BJ (cell line): ENCODE data around the gene INTS7. TPM values are rescaled to one million over a fixed set of nuclear protein-coding genes. Genes with fewer than 3 reads are reported as not detected.
"Not testable (repeated sequence)": the region's sequence is repeated elsewhere in the genome, so short reads cannot be mapped to it uniquely, and the experiment has no call there.

Experiments used
- CTCF ChIA-PET: fragments of 350-600 bp; formaldehyde crosslinking; extraction: SDS; loops from one replicate; lab custom pipeline; 2021; ENCODE audit warnings: antibody characterized with exemption, inconsistent platforms; lab: Yijun Ruan, JAX
- POLR2A ChIA-PET: fragments of 300-600 bp; sonication (Branson Sonifier 250); formaldehyde crosslinking; extraction: SDS; loops from one replicate; lab custom pipeline; 2021; ENCODE audit warnings: antibody characterized with exemption; lab: Charles Lee
- DNase-seq: peaks from one replicate; pipeline ENCODE4 v3.0.0-alpha.2; 2011; ENCODE audit warnings: low read depth
- H3K27me3 ChIP-seq: 2 replicates; pipeline ENCODE4 v1.6.0; 2011; ENCODE audit warnings: low read length; ENCODE audit not compliant: control insufficient read depth, insufficient read depth
- H3K36me3 ChIP-seq: 2 replicates; pipeline ENCODE4 v1.5.1; 2011; ENCODE audit warnings: low read length; ENCODE audit not compliant: control insufficient read depth, insufficient read depth
- H3K4me3 ChIP-seq: 2 replicates; pipeline ENCODE4 v1.5.1; 2011; ENCODE audit warnings: low read depth, mild to moderate bottlenecking, control low read depth, low read length
- CTCF ChIP-seq: IDR thresholded peaks from 2 replicates; pipeline ENCODE4 v1.5.1; 2011; ENCODE audit warnings: low read depth, mild to moderate bottlenecking, control low read depth, inconsistent platforms, low read length, moderate library complexity; ENCODE audit not compliant: insufficient read depth
- polyA plus RNA-seq: library from polyadenylated mRNA; depleted of rRNA; stranded (reverse); fragments of >200 nt; gene quantifications from 2 replicates; pipeline ENCODE4 v1.2.3, GENCODE V29; 2011

The INTS7 gene
- polyA plus RNA-seq, 1 experiment: 11.6 TPM

- TF ChIP-seq CTCF: no peak
- no peaks in the 10 kb centered on the region for H3K36me3 ChIP-seq
- ChIA-PET POLR2A (no interaction called here), CTCF (interaction anchor here (0.6 to 1.3 kb wide), 3 partner anchors 7 to 164 kb away, joined by 3 read pairs; no protein-coding TSS in a partner anchor)
- DNase-seq: no peak
- H3K27me3 ChIP-seq: peaks cover 3% of the 10 kb centered on the region; the same call in 1 of the 2 replicates
- H3K4me3 ChIP-seq: no peak overlapping the region
Measured at GRCh38 chr1:211920602-211921226, 114.6 kb downstream of the INTS7 start.

GRCh38 chr1:211920141-211920572 is 115.2 kb downstream of the INTS7 start:
- POLR2A ChIA-PET: no interaction called here
- H3K27me3 ChIP-seq: peaks cover 4% of the 10 kb centered on the region; the same call in 1 of the 2 replicates
- H3K36me3 ChIP-seq: no peaks in the 10 kb centered on the region
- H3K4me3 ChIP-seq: no peak overlapping the region
- DNase-seq: no peak
- TF ChIP-seq CTCF: no peak
- CTCF ChIA-PET: interaction anchor here (0.6 to 1.3 kb wide), 2 partner anchors 8 to 32 kb away, joined by 3 read pairs; no protein-coding TSS in a partner anchor

GRCh38 chr1:211918843-211919414 is 116.4 kb downstream of the INTS7 start:
- CTCF ChIA-PET: no interaction called here
- Histone ChIP-seq H3K27me3 (peaks cover 4% of the 10 kb centered on the region; the same call in 1 of the 2 replicates), H3K4me3 (no peak overlapping the region), H3K36me3 (no peaks in the 10 kb centered on the region)
- POLR2A ChIA-PET: no interaction called here
- DNase-seq: no peak
- TF ChIP-seq CTCF: no peak

GRCh38 chr1:211916458-211916857 is 118.9 kb downstream of the INTS7 start:
- CTCF ChIA-PET, H3K36me3 ChIP-seq, H3K4me3 ChIP-seq, H3K27me3 ChIP-seq, POLR2A ChIA-PET, DNase-seq: not testable (repeated sequence)

GRCh38 chr1:211915924-211916323 is 119.4 kb downstream of the INTS7 start:
- Histone ChIP-seq H3K27me3 (peaks cover 1% of the 10 kb centered on the region; the same call in 1 of the 2 replicates), H3K4me3 (no peak overlapping the region), H3K36me3 (no peaks in the 10 kb centered on the region)
- no peak for TF ChIP-seq CTCF
- ChIA-PET POLR2A (no interaction called here), CTCF (no interaction called here)
- DNase-seq: no peak
